Adrenal gland (tissue), 12 donors: ENCODE measurements around the gene PKD1. TPM values are rescaled to one million over a fixed set of nuclear protein-coding genes. Genes with fewer than 3 reads are reported as not detected.

ENCODE experiments used
- DNase-seq, 7 donors: peaks; one replicate each; pipeline ENCODE4 v3.0.0-alpha.2; 2019 to 2020
- H3K27ac ChIP-seq, 5 donors: fragments of 200-600 bp; sonication (generic) in 4 of 5; 1 replicate in 3 of 5; 2 replicates in 2 of 5; pipeline versions ENCODE4 v1.5.1 to v1.8.0; 2016 to 2020; ENCODE audit warnings: mild to moderate bottlenecking in 1 of 5
- H3K27me3 ChIP-seq: fragments of 200-600 bp; 2 replicates; pipeline ENCODE4 v1.8.0; 2021
- H3K36me3 ChIP-seq, 2 donors: fragments of 200-600 bp; replicated peaks in 1 of 2; 1 replicate in 1 of 2; 2 replicates in 1 of 2; pipeline versions ENCODE4 v1.5.1 to v1.8.0; 2018 to 2022
- H3K4me1 ChIP-seq, 2 donors: fragments of 200-600 bp; replicated peaks in 1 of 2; 1 replicate in 1 of 2; 2 replicates in 1 of 2; pipeline versions ENCODE4 v1.5.1 to v1.8.0; 2018 to 2021
- H3K4me3 ChIP-seq, 4 donors: fragments of 200-600 bp; sonication (generic) in 3 of 4; one replicate each; pipeline ENCODE4 v1.5.1; 2016 to 2018
- H3K9me3 ChIP-seq, 3 donors: fragments of 200-600 bp; sonication (generic) in 1 of 3; replicated peaks in 1 of 3; 1 replicate in 2 of 3; 2 replicates in 1 of 3; pipeline versions ENCODE4 v1.5.1 to v1.8.0; 2016 to 2021
- POLR2A ChIP-seq, 2 donors: fragments of 450-650 bp; IDR thresholded peaks; one replicate each; pipeline ENCODE4 v1.6.1; 2017; ENCODE audit warnings: antibody characterized with exemption in 2 of 2, mild to moderate bottlenecking in 2 of 2, moderate library complexity in 1 of 2
- WGBS, 4 donors: extraction: QIAGEN DNeasy Blood & Tissue Kit in 2 of 4; methylation state at CpG; one replicate each; pipeline versions ENCODE4 v1.1.5 to v1.1.7; 2013 to 2017; 5-methylcytosine and 5-hydroxymethylcytosine counted together
- intact Hi-C, 2 donors: fragments of 100-400 bp; cut with DNase I; formaldehyde crosslinking; loops; one replicate each; pipeline versions ENCODE4 v1.14.1 to v1.15.0; 2022 to 2023
- polyA plus RNA-seq, 3 donors: library from polyadenylated mRNA; stranded (reverse); fragments of 200-250 nt in 2 of 3; fragments of 350-450 nt in 1 of 3; fragmentation: Illumina TruSeq in 1 of 3; extraction: RNeasy Lipid Tissue Mini Kit (QIAGEN cat#74804) in 1 of 3; gene quantifications; one replicate each; pipeline ENCODE4 v1.2.3, GENCODE V29; 2013 to 2014
- total RNA-seq, 9 donors: library from RNA; depleted of rRNA in 4 of 9; stranded (reverse); fragments of >200 nt in 4 of 9; fragments of 120-200 nt in 1 of 9; fragmentation: NEBNext Ultra II Directional in 1 of 9; extraction: Animal tissue kit (Norgen Biotek cat#: 25700) in 1 of 9; gene quantifications; one replicate each; pipeline versions ENCODE4 v1.1.0 to v1.2.4, GENCODE V29; 2013 to 2023
- TF ChIP-seq, protein P1 (sequence below), 6 experiments: fragments of 450-650 bp in 4 of 6; fragments of 200-600 bp in 2 of 6; sonication (generic) in 1 of 6; IDR thresholded peaks; 1 replicate in 5 of 6; 2 replicates in 1 of 6; pipeline versions ENCODE4 v1.5.1 to v1.8.0; 2016 to 2021; ENCODE audit warnings: antibody characterized with exemption in 6 of 6, mild to moderate bottlenecking in 2 of 6, moderate library complexity in 1 of 6
- donor health status: healthy with polysubstance abuse.
- donor health status: Bipolar disorder and iron deficiency.
- donor health status: DM: yes; HTN: yes; CAD: no.
- donor health status: DM: no; HTN: no; CAD: no.
- donor health status: DM: no; HTN: no; CAD: no.
- donor health status: DM: yes; HTN: yes; CAD: no.

PKD1 gene
- total and polyA plus RNA-seq, 12 donors, result 9.2 to 359 (median 102) TPM

DNA sequence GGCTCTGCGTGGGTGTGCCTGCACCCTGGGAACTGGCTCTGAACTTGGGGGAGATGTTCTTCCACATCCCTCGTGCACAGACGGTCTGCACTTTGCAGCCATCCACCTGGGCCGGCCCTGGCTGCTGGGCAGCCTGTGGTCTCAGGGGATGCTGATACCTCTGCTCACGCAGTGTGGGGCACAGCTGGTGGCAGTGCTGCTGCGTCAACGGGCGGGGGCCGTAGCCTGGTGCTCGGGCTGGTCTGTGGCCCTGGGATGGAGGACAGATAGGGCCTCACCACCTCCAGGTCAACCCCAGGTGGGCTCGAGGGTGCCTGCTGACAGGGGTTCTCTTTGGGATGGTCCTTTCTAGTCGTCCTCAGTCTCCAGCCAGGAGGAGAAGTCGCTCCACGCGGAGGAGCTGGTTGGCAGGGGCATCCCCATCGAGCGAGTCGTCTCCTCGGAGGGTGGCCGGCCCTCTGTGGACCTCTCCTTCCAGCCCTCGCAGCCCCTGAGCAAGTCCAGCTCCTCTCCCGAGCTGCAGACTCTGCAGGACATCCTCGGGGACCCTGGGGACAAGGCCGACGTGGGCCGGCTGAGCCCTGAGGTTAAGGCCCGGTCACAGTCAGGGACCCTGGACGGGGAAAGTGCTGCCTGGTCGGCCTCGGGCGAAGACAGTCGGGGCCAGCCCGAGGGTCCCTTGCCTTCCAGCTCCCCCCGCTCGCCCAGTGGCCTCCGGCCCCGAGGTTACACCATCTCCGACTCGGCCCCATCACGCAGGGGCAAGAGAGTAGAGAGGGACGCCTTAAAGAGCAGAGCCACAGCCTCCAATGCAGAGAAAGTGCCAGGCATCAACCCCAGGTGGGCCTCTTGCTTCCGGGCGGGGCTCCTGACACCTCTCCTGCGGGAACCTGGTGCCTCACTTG, 51.6 kb downstream of the PKD1 start:
- peak overlapping the region in 1 of 5 donors; percentile 81 for H3K27ac ChIP-seq
- no peaks in the 10 kb centered on the region for H3K9me3 ChIP-seq
- 87 to 97% (median 93%) methylated on average over 6 to 44 of the region's 44 CpGs for WGBS, 4 donors
- H3K4me1 ChIP-seq, result peaks cover 0 to 19% of the 10 kb centered on the region in 2 donors
- H3K4me3 ChIP-seq, result no peak overlapping the region
- H3K27me3 ChIP-seq, result no peaks in the 10 kb centered on the region
- intact Hi-C loops, result loop anchor here in 1 of 2 donors (5.0 kb wide), 1 partner anchor 62 kb away; no protein-coding TSS in a partner anchor
- H3K36me3 ChIP-seq, result peaks cover 0 to 89% of the 10 kb centered on the region in 2 donors
- DNase-seq, result no peak
- TF ChIP-seq, protein P1, sequence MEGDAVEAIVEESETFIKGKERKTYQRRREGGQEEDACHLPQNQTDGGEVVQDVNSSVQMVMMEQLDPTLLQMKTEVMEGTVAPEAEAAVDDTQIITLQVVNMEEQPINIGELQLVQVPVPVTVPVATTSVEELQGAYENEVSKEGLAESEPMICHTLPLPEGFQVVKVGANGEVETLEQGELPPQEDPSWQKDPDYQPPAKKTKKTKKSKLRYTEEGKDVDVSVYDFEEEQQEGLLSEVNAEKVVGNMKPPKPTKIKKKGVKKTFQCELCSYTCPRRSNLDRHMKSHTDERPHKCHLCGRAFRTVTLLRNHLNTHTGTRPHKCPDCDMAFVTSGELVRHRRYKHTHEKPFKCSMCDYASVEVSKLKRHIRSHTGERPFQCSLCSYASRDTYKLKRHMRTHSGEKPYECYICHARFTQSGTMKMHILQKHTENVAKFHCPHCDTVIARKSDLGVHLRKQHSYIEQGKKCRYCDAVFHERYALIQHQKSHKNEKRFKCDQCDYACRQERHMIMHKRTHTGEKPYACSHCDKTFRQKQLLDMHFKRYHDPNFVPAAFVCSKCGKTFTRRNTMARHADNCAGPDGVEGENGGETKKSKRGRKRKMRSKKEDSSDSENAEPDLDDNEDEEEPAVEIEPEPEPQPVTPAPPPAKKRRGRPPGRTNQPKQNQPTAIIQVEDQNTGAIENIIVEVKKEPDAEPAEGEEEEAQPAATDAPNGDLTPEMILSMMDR (IDR thresholded peaks at IDR 0.05), result no peak
- no peak for TF ChIP-seq POLR2A (IDR thresholded peaks at IDR 0.05)

DNA sequence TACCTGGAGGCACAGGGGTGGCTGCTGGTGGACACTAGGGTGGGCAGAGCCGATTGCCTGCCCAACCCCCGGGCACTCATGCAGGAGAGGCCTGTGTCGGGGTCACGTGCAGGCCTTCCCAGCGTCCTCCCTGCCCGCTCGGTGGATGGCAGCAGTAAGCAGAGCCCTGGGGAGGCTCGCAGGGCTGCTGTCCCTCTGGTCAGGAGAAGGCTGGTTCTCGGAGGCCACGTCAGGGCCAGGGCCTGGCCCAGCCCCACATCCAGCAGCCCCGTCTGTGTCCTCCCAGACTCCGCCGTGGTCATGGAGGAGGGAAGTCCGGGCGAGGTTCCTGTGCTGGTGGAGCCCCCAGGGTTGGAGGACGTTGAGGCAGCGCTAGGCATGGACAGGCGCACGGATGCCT, 52.3 kb downstream of the PKD1 start:
- Histone ChIP-seq H3K27me3 (no peaks in the 10 kb centered on the region), H3K4me3 (no peak overlapping the region), H3K36me3 (peaks cover 0 to 89% of the 10 kb centered on the region in 2 donors), H3K27ac (peak overlapping the region in 1 of 5 donors; percentile 81), H3K4me1 (peaks cover 0 to 19% of the 10 kb centered on the region in 2 donors), H3K9me3 (no peaks in the 10 kb centered on the region)
- TF ChIP-seq, protein P1 (IDR thresholded peaks at IDR 0.05), result no peak
- no peak for TF ChIP-seq POLR2A (IDR thresholded peaks at IDR 0.05)
- WGBS, 4 donors, result 90 to 96% (median 91%) methylated on average over 9 to 19 of the region's 19 CpGs
- no peak for DNase-seq
- intact Hi-C loops, result loop anchor here in 1 of 2 donors (5.0 kb wide), 1 partner anchor 61 kb away; no protein-coding TSS in a partner anchor

DNA sequence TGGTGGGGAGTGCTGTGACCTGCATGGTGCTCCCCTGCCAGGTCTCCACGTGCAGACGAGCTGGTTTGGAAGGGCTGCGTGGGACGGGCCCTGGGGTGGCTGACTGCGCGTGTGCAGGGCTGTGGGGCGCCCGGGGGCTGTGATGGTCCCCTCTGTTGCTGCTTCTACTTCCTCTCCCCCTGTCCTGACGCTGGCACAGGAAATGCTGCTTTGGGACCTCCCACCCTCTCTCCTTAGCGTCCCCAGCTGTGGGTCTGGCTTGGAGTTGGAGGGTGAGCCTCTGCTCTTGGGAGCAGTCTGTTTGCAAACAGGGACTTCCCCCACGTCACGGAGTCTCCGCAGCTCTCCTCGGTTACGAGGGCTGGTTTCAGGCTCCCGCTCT, 52.7 kb downstream of the PKD1 start:
- no peak for TF ChIP-seq POLR2A (IDR thresholded peaks at IDR 0.05)
- TF ChIP-seq, protein P1 (IDR thresholded peaks at IDR 0.05), result no peak
- H3K4me3 ChIP-seq, result no peak overlapping the region
- no peaks in the 10 kb centered on the region for H3K9me3 ChIP-seq
- WGBS, 4 donors, result 64 to 87% (median 73%) methylated on average over 11 to 16 of the region's 16 CpGs
- peaks cover 0 to 19% of the 10 kb centered on the region in 2 donors for H3K4me1 ChIP-seq
- DNase-seq, result no peak
- peaks cover 0 to 85% of the 10 kb centered on the region in 2 donors for H3K36me3 ChIP-seq
- intact Hi-C loops, result loop anchor here in 1 of 2 donors (5.0 kb wide), 1 partner anchor 61 kb away; no protein-coding TSS in a partner anchor
- no peaks in the 10 kb centered on the region for H3K27me3 ChIP-seq
- H3K27ac ChIP-seq, result peak overlapping the region in 3 of 5 donors; percentile 13 to 81 (median 69)

DNA sequence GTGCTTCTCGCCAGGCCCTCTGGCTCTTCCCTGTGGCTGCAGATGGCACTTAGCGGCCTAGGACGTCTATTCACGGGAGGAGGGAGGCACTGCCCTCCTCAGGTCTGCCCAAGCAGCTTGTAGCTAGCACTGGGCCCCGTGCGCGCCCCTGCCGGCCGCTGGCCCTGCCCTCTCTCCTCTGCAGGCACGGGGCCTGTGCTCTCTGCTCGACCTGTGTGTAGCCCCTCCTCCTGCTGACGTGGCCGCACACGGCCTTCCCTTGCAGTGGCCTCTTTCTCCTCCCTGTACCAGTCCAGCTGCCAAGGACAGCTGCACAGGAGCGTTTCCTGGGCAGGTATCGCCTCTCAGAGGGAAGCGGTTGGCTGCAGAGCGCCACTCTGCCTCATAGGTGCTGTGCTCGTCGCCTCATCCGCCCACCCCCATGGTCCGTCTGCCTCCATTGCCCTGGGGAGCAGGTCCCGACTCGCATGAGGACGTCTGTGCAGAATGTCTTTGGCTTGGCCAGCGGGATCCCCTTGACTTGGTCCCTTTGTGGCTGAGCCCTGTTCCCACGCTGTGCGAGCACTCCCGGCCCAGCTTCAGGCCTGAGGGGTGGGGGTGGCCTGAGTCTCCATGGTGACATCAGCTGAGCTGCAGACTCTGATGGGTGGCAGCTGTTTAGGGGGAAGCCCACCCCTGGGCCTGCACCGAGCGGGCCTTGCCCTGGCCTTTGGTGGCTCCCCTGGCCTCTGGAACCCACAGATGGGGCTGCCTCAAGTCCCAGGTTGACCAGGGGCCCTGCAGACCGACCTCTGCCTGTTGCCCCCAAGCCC, 53.3 kb downstream of the PKD1 start:
- WGBS, 4 donors, result 40 to 54% (median 47%) methylated on average over 16 to 32 of the region's 32 CpGs
- Histone ChIP-seq H3K36me3 (peaks cover 0 to 80% of the 10 kb centered on the region in 2 donors), H3K4me3 (no peak overlapping the region), H3K4me1 (peaks cover 0 to 19% of the 10 kb centered on the region in 2 donors), H3K9me3 (no peaks in the 10 kb centered on the region), H3K27ac (peak overlapping the region in 3 of 5 donors; percentile 26 to 81 (median 76)), H3K27me3 (no peaks in the 10 kb centered on the region)
- intact Hi-C loops, result loop anchor here in 1 of 2 donors (5.0 kb wide), 1 partner anchor 60 kb away; no protein-coding TSS in a partner anchor
- DNase-seq, result peak; percentile 81 to 94 (median 91)
- TF ChIP-seq POLR2A (IDR thresholded peaks at IDR 0.05), result peak; percentile 18 to 73
- TF ChIP-seq, protein P1 (IDR thresholded peaks at IDR 0.05), result peak; percentile 12 to 43 (median 38)
